NCI-H1048 (cell line): ENCODE results near the gene NEU2.
"Not testable (repeated sequence)": the region's sequence is repeated elsewhere in the genome, so short reads cannot be mapped to it uniquely, and the experiment has no call there.

ENCODE experiments used
- DNase-seq: peaks from one replicate; lab custom pipeline; 2025; lab: John Stamatoyannopoulos, UW

Gene NEU2

DNA sequence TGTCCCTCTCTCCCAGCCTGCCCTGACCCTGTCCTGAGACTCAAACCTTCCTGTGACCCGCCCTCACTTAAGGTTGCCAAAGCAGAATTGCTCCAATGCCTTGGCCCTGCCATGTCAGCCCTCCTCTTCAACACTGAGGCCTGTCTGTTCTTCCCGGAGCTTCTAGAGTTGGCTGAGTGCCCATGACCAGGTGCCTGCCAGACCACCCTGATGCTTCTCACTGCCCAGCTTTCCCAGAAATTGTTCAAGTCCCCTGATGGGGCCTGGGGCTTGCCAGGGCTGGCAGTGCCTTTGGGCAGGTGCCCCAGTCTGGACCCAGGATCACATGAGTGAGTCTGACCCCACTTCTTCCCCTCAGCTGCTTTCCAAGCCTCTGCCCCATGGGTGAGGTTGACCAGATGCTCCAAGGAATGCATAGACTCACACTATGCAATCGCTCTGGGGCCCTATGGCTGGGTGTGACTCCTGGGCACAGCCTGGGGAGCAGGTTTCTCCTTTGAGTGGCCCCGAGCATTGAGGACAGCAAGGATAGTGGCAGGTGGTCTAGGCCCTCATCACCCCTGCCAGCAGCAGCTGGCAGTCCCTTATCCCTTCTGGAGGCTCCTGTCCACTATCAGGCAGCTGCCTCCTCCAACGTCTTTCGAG lies 24.6 kb downstream of the NEU2 start:
- DNase-seq: no peak

GRCh38 chr2:233058717-233059546 lies 26.5 kb downstream of the NEU2 start:
- DNase-seq: no peak

DNA sequence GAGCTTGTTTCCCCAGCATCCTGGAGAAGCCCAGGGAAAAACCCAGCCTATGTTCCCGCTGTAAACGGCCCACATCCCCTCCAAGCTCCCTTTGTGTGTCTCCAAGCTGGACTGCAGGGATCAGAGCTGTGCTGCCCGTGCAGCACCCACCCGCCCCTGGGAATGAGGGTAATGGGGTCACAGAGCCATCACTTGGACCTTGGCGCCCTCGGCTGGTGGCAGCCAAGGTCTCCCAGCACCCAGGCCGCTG lies 27.0 kb downstream of the NEU2 start:
- DNase-seq: no peak

DNA sequence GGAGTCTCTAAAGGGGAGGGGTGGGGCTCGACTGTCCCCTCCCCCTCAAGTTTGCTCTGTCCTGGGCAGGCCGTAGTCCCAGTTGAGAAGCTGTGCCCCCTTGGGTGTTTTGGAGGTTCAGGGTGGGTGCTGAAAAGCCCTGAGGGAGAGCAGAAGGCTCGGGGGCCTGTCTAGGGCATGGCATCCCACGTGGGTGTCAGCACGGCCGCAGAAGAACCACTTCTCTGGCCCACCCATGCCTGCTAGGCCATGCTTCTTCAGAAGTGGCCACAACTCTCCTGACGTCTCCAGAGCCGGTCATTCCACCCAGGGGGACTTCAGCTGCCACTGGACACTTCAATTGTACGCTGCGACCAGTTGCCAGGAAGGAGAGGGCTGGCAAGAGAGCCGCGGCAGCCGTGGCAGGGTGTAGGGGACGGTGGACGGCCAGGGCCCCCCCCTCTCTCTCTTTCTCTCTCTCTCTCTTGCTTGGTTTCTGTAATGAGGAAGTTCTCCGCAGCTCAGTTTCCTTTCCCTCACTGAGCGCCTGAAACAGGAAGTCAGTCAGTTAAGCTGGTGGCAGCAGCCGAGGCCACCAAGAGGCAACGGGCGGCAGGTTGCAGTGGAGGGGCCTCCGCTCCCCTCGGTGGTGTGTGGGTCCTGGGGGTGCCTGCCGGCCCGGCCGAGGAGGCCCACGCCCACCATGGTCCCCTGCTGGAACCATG lies 27.5 kb downstream of the NEU2 start, which contains the start of gene INPP5D:
Gene INPP5D, plus strand, starts transcription at position 546 of the 704 bp plus-strand sequence. Its CDS starts 137 bp downstream, at position 683.
- no peak for DNase-seq

GRCh38 chr2:233060501-233060979 lies 28.1 kb downstream of the NEU2 start:
- DNase-seq: no peak

- DNase-seq: no peak
Measured at GRCh38 chr2:233060980-233061590, 28.6 kb downstream of the NEU2 start.

GRCh38 chr2:233061591-233062450 lies 29.3 kb downstream of the NEU2 start:
- no peak for DNase-seq

GRCh38 chr2:233062451-233062850 lies 30.0 kb downstream of the NEU2 start:
- no peak for DNase-seq

GRCh38 chr2:233062946-233063268 lies 30.4 kb downstream of the NEU2 start:
- no peak for DNase-seq

DNA sequence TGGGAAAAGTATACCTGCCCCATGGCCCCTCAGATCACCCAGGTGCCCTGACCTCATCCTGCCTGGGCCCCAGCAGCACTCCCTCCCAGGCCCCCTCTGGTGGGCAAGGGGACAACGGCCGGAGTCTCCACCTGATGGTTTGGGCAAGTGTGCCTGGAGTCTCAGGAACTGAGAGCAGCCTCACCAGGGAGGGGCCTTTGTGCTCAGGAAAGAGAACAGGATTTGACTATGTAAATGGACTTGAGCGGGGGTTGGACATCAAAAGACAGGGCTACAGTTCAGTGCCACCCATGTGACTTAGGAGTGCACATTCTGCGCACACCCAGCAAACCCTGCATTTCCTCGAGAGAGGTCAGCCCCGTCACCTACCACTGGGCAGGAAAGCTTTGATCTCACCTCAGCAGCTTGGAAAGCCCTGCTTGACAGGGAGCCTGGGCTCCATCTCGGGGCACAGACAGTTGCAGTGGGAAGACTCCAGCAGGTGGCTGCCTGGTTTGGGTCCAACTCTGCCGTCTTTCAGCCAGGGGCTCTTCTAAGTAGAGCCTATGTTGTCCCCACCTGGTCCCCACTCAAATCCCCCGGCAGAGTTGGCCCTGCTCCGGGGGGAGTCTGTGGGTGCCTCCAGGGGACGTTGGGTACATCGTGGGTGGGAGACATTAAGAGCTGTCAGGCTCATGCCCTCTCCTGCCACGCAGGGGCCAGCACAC lies 30.9 kb downstream of the NEU2 start:
- no peak for DNase-seq

DNA sequence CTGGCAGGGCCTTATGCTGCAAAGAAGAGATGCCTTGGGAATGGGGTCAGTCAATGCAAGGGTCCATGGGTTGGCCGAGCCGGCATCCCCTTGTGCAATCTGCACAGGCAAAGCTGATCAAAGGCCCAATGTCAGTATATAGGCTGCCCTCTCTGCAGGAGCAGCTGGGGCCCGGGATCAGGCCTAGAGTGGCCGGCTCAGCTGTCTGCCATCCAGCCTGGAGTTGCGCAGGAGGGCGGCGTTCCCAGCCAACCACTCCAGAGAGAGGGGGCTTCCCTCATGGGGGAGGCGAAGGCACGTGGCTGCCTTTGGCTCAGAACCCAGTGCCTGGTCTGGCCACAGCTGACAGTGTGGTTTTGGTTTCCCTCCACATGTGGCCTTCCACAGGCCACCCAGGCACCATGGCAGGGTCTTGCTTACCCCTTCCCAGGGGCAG lies 31.5 kb downstream of the NEU2 start:
- no peak for DNase-seq

DNA sequence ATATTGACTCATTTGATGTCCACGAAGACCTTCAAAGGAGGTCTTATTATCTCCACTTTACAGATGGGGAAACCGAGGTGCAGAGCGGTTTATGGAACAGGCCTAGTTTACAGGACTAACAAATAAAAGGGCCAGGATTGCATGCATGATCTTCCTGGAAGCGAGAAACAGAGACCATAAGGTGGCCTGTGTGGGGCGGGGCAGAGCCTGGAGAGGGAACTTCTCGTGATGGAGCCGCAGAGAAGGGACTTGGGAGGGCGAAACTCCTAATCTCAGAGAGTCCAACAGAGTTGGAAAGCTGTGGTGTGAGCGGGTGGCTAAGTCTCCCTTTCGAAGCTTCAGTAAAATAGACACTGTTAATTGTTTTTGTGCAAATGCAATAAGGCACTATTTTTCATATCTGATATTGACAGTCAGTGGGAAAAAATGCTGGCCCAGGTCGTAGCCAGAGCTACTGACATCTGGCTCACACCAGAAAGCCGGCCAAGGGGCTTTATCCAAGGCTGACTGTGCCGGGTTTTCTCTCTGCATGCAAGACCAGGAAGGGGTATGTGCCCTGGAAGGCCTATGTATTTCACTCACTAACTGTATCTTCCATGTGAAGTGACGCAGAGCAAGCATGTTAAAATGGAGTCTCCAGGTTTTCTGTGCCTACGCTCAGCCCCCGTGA lies 32.2 kb downstream of the NEU2 start:
- no peak for DNase-seq

GRCh38 chr2:233065200-233065589 lies 32.7 kb downstream of the NEU2 start:
- not testable (repeated sequence) for DNase-seq

DNA sequence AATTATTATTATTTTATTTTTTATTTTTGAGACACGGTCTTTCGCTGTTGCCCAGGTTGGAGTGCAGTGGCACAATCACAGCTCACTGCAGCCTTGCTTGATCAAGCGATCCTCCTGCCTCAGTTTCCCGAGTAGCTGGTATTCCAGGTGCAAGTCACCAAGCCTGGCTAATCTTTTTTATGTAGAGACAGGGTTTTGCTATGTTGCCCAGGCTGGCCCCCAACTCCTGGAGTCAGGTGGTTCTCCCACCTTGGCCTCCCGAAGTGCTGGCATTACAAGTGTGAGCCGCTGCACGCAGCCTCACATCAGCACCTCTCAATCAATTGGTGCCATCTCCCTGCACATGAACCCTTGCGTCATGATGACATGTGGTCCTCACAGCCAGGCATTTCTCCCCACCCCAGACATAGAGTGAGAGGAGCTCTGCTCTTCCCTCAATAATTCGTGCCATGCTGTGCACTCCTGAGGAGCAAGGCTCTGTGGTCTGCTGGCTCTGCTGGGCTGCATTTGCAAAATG lies 33.5 kb downstream of the NEU2 start:
- no peak for DNase-seq

GRCh38 chr2:233068762-233069418 lies 36.4 kb downstream of the NEU2 start:
- no peak for DNase-seq

- DNase-seq: no peak
Measured at GRCh38 chr2:233072838-233073237, 40.4 kb downstream of the NEU2 start.

- DNase-seq: no peak
Measured at GRCh38 chr2:233074106-233074505, 41.6 kb downstream of the NEU2 start.

GRCh38 chr2:233075141-233075965 lies 42.9 kb downstream of the NEU2 start:
- DNase-seq: no peak

DNA sequence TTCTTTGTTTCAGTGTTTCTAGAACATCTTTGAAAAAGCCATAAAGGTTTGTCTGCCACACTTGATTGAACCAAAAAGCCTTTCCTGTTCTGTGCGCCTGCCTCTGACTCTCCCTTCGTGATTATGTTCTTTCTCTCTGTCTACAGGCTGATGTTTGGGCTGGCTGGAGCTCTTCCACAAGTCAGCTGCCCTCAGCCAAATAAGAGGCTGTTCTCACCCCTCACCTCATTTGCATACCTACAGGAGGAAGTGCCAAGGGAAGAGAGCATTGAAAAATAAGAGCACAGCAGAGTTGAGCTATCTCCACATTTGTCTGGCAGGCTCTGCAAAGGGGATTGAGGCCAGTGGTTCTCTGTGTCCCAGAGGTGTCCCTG lies 43.5 kb downstream of the NEU2 start:
- DNase-seq: no peak
